ENCODE measurements around the gene LRRIQ1.

LRRIQ1 gene

GRCh38 chr12:85092814-85093370 is 56.7 kb downstream of the LRRIQ1 start:
- Histone ChIP-seq H3K9me3 (ENCODE audit: control insufficient read depth in 2 of 2, low read length in 2 of 2) (no peaks in the 10 kb centered on the region), H3K27ac (ENCODE audit: low read depth in 2 of 2, low read length in 2 of 2) (no peak overlapping the region), H3K36me3 (ENCODE audit: control insufficient read depth in 2 of 2, insufficient read depth in 2 of 2, low read length in 2 of 2) (no peaks in the 10 kb centered on the region), H3K4me3 (ENCODE audit: low read length in 2 of 2) (no peak overlapping the region), H3K9ac (ENCODE audit: low read depth in 1 of 2, low read length in 2 of 2) (no peak overlapping the region), H3K27me3 (ENCODE audit: control insufficient read depth in 2 of 2, insufficient read depth in 2 of 2, low read length in 2 of 2) (no peaks in the 10 kb centered on the region), H3K4me1 (ENCODE audit: control insufficient read depth in 2 of 2, insufficient read depth in 2 of 2, low read length in 2 of 2) (no peaks in the 10 kb centered on the region)

- Histone ChIP-seq H3K9ac (ENCODE audit: low read depth in 1 of 2, low read length in 2 of 2) (no peak overlapping the region), H3K27me3 (ENCODE audit: control insufficient read depth in 2 of 2, insufficient read depth in 2 of 2, low read length in 2 of 2) (no peaks in the 10 kb centered on the region), H3K9me3 (ENCODE audit: control insufficient read depth in 2 of 2, low read length in 2 of 2) (no peaks in the 10 kb centered on the region), H3K36me3 (ENCODE audit: control insufficient read depth in 2 of 2, insufficient read depth in 2 of 2, low read length in 2 of 2) (no peaks in the 10 kb centered on the region), H3K27ac (ENCODE audit: low read depth in 2 of 2, low read length in 2 of 2) (no peak overlapping the region), H3K4me3 (ENCODE audit: low read length in 2 of 2) (no peak overlapping the region), H3K4me1 (ENCODE audit: control insufficient read depth in 2 of 2, insufficient read depth in 2 of 2, low read length in 2 of 2) (no peaks in the 10 kb centered on the region)
Measured at GRCh38 chr12:85095501-85095900, 59.4 kb downstream of the LRRIQ1 start.

GRCh38 chr12:85130646-85131045 is 94.5 kb downstream of the LRRIQ1 start:
- H3K4me1 ChIP-seq (ENCODE audit: control insufficient read depth in 2 of 2, insufficient read depth in 2 of 2, low read length in 2 of 2) = no peaks in the 10 kb centered on the region
- H3K4me3 ChIP-seq (ENCODE audit: low read length in 2 of 2) = no peak overlapping the region
- H3K9ac ChIP-seq (ENCODE audit: low read depth in 1 of 2, low read length in 2 of 2) = no peak overlapping the region
- no peaks in the 10 kb centered on the region for H3K9me3 ChIP-seq (ENCODE audit: control insufficient read depth in 2 of 2, low read length in 2 of 2)
- H3K27me3 ChIP-seq (ENCODE audit: control insufficient read depth in 2 of 2, insufficient read depth in 2 of 2, low read length in 2 of 2) = no peaks in the 10 kb centered on the region
- H3K36me3 ChIP-seq (ENCODE audit: control insufficient read depth in 2 of 2, insufficient read depth in 2 of 2, low read length in 2 of 2) = no peaks in the 10 kb centered on the region
- no peak overlapping the region for H3K27ac ChIP-seq (ENCODE audit: low read depth in 2 of 2, low read length in 2 of 2)

GRCh38 chr12:85138833-85139232 is 102.7 kb downstream of the LRRIQ1 start:
- Histone ChIP-seq H3K36me3 (ENCODE audit: control insufficient read depth in 2 of 2, insufficient read depth in 2 of 2, low read length in 2 of 2) (no peaks in the 10 kb centered on the region), H3K27ac (ENCODE audit: low read depth in 2 of 2, low read length in 2 of 2) (no peak overlapping the region), H3K4me3 (ENCODE audit: low read length in 2 of 2) (no peak overlapping the region), H3K4me1 (ENCODE audit: control insufficient read depth in 2 of 2, insufficient read depth in 2 of 2, low read length in 2 of 2) (no peaks in the 10 kb centered on the region), H3K9ac (ENCODE audit: low read depth in 1 of 2, low read length in 2 of 2) (no peak overlapping the region), H3K9me3 (ENCODE audit: control insufficient read depth in 2 of 2, low read length in 2 of 2) (no peaks in the 10 kb centered on the region), H3K27me3 (ENCODE audit: control insufficient read depth in 2 of 2, insufficient read depth in 2 of 2, low read length in 2 of 2) (no peaks in the 10 kb centered on the region)

- no peak overlapping the region for H3K9ac ChIP-seq (ENCODE audit: low read depth in 1 of 2, low read length in 2 of 2)
- no peaks in the 10 kb centered on the region for H3K27me3 ChIP-seq (ENCODE audit: control insufficient read depth in 2 of 2, insufficient read depth in 2 of 2, low read length in 2 of 2)
- no peak overlapping the region for H3K4me3 ChIP-seq (ENCODE audit: low read length in 2 of 2)
- H3K4me1 ChIP-seq (ENCODE audit: control insufficient read depth in 2 of 2, insufficient read depth in 2 of 2, low read length in 2 of 2) = no peaks in the 10 kb centered on the region
- H3K9me3 ChIP-seq (ENCODE audit: control insufficient read depth in 2 of 2, low read length in 2 of 2) = no peaks in the 10 kb centered on the region
- no peaks in the 10 kb centered on the region for H3K36me3 ChIP-seq (ENCODE audit: control insufficient read depth in 2 of 2, insufficient read depth in 2 of 2, low read length in 2 of 2)
- no peak overlapping the region for H3K27ac ChIP-seq (ENCODE audit: low read depth in 2 of 2, low read length in 2 of 2)
Measured at GRCh38 chr12:85147331-85147730, 111.2 kb downstream of the LRRIQ1 start.

- no peaks in the 10 kb centered on the region for H3K36me3 ChIP-seq (ENCODE audit: control insufficient read depth in 2 of 2, insufficient read depth in 2 of 2, low read length in 2 of 2)
- H3K27me3 ChIP-seq (ENCODE audit: control insufficient read depth in 2 of 2, insufficient read depth in 2 of 2, low read length in 2 of 2) = no peaks in the 10 kb centered on the region
- H3K9ac ChIP-seq (ENCODE audit: low read depth in 1 of 2, low read length in 2 of 2) = no peak overlapping the region
- no peaks in the 10 kb centered on the region for H3K9me3 ChIP-seq (ENCODE audit: control insufficient read depth in 2 of 2, low read length in 2 of 2)
- H3K27ac ChIP-seq (ENCODE audit: low read depth in 2 of 2, low read length in 2 of 2) = no peak overlapping the region
- H3K4me1 ChIP-seq (ENCODE audit: control insufficient read depth in 2 of 2, insufficient read depth in 2 of 2, low read length in 2 of 2) = no peaks in the 10 kb centered on the region
- no peak overlapping the region for H3K4me3 ChIP-seq (ENCODE audit: low read length in 2 of 2)
Measured at GRCh38 chr12:85152311-85152729, 116.2 kb downstream of the LRRIQ1 start.

GRCh38 chr12:85155791-85156190 is 119.6 kb downstream of the LRRIQ1 start:
- Histone ChIP-seq H3K4me1 (ENCODE audit: control insufficient read depth in 2 of 2, insufficient read depth in 2 of 2, low read length in 2 of 2) (no peaks in the 10 kb centered on the region), H3K9me3 (ENCODE audit: control insufficient read depth in 2 of 2, low read length in 2 of 2) (no peaks in the 10 kb centered on the region), H3K36me3 (ENCODE audit: control insufficient read depth in 2 of 2, insufficient read depth in 2 of 2, low read length in 2 of 2) (no peaks in the 10 kb centered on the region), H3K9ac (ENCODE audit: low read depth in 1 of 2, low read length in 2 of 2) (no peak overlapping the region), H3K4me3 (ENCODE audit: low read length in 2 of 2) (no peak overlapping the region), H3K27ac (ENCODE audit: low read depth in 2 of 2, low read length in 2 of 2) (no peak overlapping the region), H3K27me3 (ENCODE audit: control insufficient read depth in 2 of 2, insufficient read depth in 2 of 2, low read length in 2 of 2) (no peaks in the 10 kb centered on the region)

GRCh38 chr12:85156569-85156968 is 120.4 kb downstream of the LRRIQ1 start:
- no peaks in the 10 kb centered on the region for H3K36me3 ChIP-seq (ENCODE audit: control insufficient read depth in 2 of 2, insufficient read depth in 2 of 2, low read length in 2 of 2)
- H3K27ac ChIP-seq (ENCODE audit: low read depth in 2 of 2, low read length in 2 of 2) = no peak overlapping the region
- H3K4me1 ChIP-seq (ENCODE audit: control insufficient read depth in 2 of 2, insufficient read depth in 2 of 2, low read length in 2 of 2) = no peaks in the 10 kb centered on the region
- no peaks in the 10 kb centered on the region for H3K9me3 ChIP-seq (ENCODE audit: control insufficient read depth in 2 of 2, low read length in 2 of 2)
- H3K4me3 ChIP-seq (ENCODE audit: low read length in 2 of 2) = no peak overlapping the region
- no peaks in the 10 kb centered on the region for H3K27me3 ChIP-seq (ENCODE audit: control insufficient read depth in 2 of 2, insufficient read depth in 2 of 2, low read length in 2 of 2)
- no peak overlapping the region for H3K9ac ChIP-seq (ENCODE audit: low read depth in 1 of 2, low read length in 2 of 2)

GRCh38 chr12:85157035-85157603 is 121.0 kb downstream of the LRRIQ1 start:
- no peaks in the 10 kb centered on the region for H3K4me1 ChIP-seq (ENCODE audit: control insufficient read depth in 2 of 2, insufficient read depth in 2 of 2, low read length in 2 of 2)
- H3K27ac ChIP-seq (ENCODE audit: low read depth in 2 of 2, low read length in 2 of 2) = no peak overlapping the region
- H3K9ac ChIP-seq (ENCODE audit: low read depth in 1 of 2, low read length in 2 of 2) = no peak overlapping the region
- no peaks in the 10 kb centered on the region for H3K36me3 ChIP-seq (ENCODE audit: control insufficient read depth in 2 of 2, insufficient read depth in 2 of 2, low read length in 2 of 2)
- no peaks in the 10 kb centered on the region for H3K9me3 ChIP-seq (ENCODE audit: control insufficient read depth in 2 of 2, low read length in 2 of 2)
- no peak overlapping the region for H3K4me3 ChIP-seq (ENCODE audit: low read length in 2 of 2)
- no peaks in the 10 kb centered on the region for H3K27me3 ChIP-seq (ENCODE audit: control insufficient read depth in 2 of 2, insufficient read depth in 2 of 2, low read length in 2 of 2)

- Histone ChIP-seq H3K27ac (ENCODE audit: low read depth in 2 of 2, low read length in 2 of 2) (no peak overlapping the region), H3K27me3 (ENCODE audit: control insufficient read depth in 2 of 2, insufficient read depth in 2 of 2, low read length in 2 of 2) (no peaks in the 10 kb centered on the region), H3K9ac (ENCODE audit: low read depth in 1 of 2, low read length in 2 of 2) (no peak overlapping the region), H3K36me3 (ENCODE audit: control insufficient read depth in 2 of 2, insufficient read depth in 2 of 2, low read length in 2 of 2) (no peaks in the 10 kb centered on the region), H3K4me1 (ENCODE audit: control insufficient read depth in 2 of 2, insufficient read depth in 2 of 2, low read length in 2 of 2) (no peaks in the 10 kb centered on the region), H3K4me3 (ENCODE audit: low read length in 2 of 2) (no peak overlapping the region), H3K9me3 (ENCODE audit: control insufficient read depth in 2 of 2, low read length in 2 of 2) (no peaks in the 10 kb centered on the region)
Measured at GRCh38 chr12:85163752-85164321, 127.7 kb downstream of the LRRIQ1 start.

Data from mucosa of rectum (tissue), 2 donors.